Endothelial cell (in vitro differentiated cells): Measurements from ENCODE around the gene CCNO. TPM values are rescaled to one million over a fixed set of nuclear protein-coding genes. Genes with fewer than 3 reads are reported as not detected.

Experiments
- DNase-seq: peaks from one replicate; pipeline ENCODE4 v3.0.0; 2021; ENCODE audit warnings: low spot score
- H3K27ac Mint-ChIP-seq: one replicate; pipeline ENCODE4 v1.8.0; 2021; ENCODE audit warnings: mixed read lengths, inconsistent platforms; ENCODE audit not compliant: unreplicated experiment
- H3K27me3 Mint-ChIP-seq: one replicate; pipeline ENCODE4 v1.8.0; 2021; ENCODE audit warnings: mild to moderate bottlenecking, moderate library complexity, mixed read lengths, inconsistent platforms; ENCODE audit not compliant: unreplicated experiment
- H3K36me3 Mint-ChIP-seq: one replicate; pipeline ENCODE4 v1.8.0; 2021; ENCODE audit warnings: mild to moderate bottlenecking, low read depth, mixed read lengths, inconsistent platforms; ENCODE audit not compliant: unreplicated experiment
- H3K4me1 Mint-ChIP-seq: one replicate; pipeline ENCODE4 v1.8.0; 2021; ENCODE audit warnings: mild to moderate bottlenecking, mixed read lengths, inconsistent platforms; ENCODE audit not compliant: unreplicated experiment
- H3K4me3 Mint-ChIP-seq: one replicate; pipeline ENCODE4 v1.8.0; 2021; ENCODE audit warnings: mild to moderate bottlenecking, mixed read lengths, inconsistent platforms; ENCODE audit not compliant: unreplicated experiment
- H3K9me3 Mint-ChIP-seq: one replicate; pipeline ENCODE4 v1.8.0; 2021; ENCODE audit warnings: mixed read lengths, inconsistent platforms; ENCODE audit not compliant: unreplicated experiment
- CTCF ChIP-seq: fragments of 200-600 bp; sonication (generic); IDR thresholded peaks from one replicate; pipeline ENCODE4 v1.5.0; 2021; ENCODE audit warnings: antibody characterized with exemption; ENCODE audit not compliant: unreplicated experiment
- total RNA-seq: library from RNA; stranded (reverse); fragmentation: NEBNext Ultra II Directional; extraction: Animal tissue kit (Norgen Biotek cat#: 25700); gene quantifications from one replicate; pipeline ENCODE4 v1.2.1, GENCODE V29; 2021; ENCODE audit not compliant: unreplicated experiment

The CCNO gene
- total RNA-seq, 1 donor from 2014 or later: 0.15 TPM

GRCh38 chr5:55219770-55220169, 13.6 kb downstream of the CCNO start:
- H3K4me3 Mint-ChIP-seq: no peak overlapping the region
- no peaks in the 10 kb centered on the region for H3K36me3 Mint-ChIP-seq
- no peak for DNase-seq
- no peak for TF ChIP-seq CTCF
- H3K27ac Mint-ChIP-seq: no peak overlapping the region
- H3K27me3 Mint-ChIP-seq: peaks cover 12% of the 10 kb centered on the region
- H3K9me3 Mint-ChIP-seq: no peaks in the 10 kb centered on the region
- peaks cover 16% of the 10 kb centered on the region for H3K4me1 Mint-ChIP-seq

DNA sequence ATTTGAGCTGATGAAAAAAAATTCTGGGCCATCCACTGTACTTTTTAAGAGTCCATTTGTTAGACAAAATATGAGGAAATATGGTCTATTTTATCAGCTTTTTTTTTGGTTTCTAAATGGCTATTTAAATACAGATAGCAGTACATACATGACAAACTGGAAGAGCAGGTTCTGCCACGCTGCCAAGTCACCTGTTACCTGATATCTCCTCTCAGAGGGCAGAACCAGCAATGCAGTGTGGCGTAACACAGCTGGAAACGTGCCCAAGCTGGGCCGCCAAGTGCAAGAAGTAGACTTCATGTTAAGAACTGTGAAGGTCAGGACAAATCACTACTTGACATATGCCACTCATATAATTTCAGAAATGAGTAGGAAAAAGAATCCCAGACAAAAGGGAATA, 14.4 kb downstream of the CCNO start:
- TF ChIP-seq CTCF: no peak
- no peaks in the 10 kb centered on the region for H3K36me3 Mint-ChIP-seq
- H3K9me3 Mint-ChIP-seq: no peaks in the 10 kb centered on the region
- DNase-seq: no peak
- H3K27me3 Mint-ChIP-seq: peaks cover 12% of the 10 kb centered on the region
- H3K27ac Mint-ChIP-seq: no peak overlapping the region
- peaks cover 16% of the 10 kb centered on the region for H3K4me1 Mint-ChIP-seq
- no peak overlapping the region for H3K4me3 Mint-ChIP-seq

GRCh38 chr5:55211184-55211874, 22.1 kb downstream of the CCNO start:
- Mint-ChIP-seq H3K4me1 (no peaks in the 10 kb centered on the region), H3K27ac (no peak overlapping the region), H3K4me3 (no peak overlapping the region), H3K9me3 (no peaks in the 10 kb centered on the region), H3K36me3 (no peaks in the 10 kb centered on the region), H3K27me3 (no peaks in the 10 kb centered on the region)
- no peak for TF ChIP-seq CTCF
- DNase-seq: no peak

- peaks cover 1% of the 10 kb centered on the region for H3K27me3 Mint-ChIP-seq
- no peak overlapping the region for H3K4me3 Mint-ChIP-seq
- H3K9me3 Mint-ChIP-seq: no peaks in the 10 kb centered on the region
- H3K36me3 Mint-ChIP-seq: no peaks in the 10 kb centered on the region
- no peak overlapping the region for H3K27ac Mint-ChIP-seq
- TF ChIP-seq CTCF: no peak
- no peak for DNase-seq
- no peaks in the 10 kb centered on the region for H3K4me1 Mint-ChIP-seq
These were observed 28.4 kb downstream of the CCNO start for GRCh38 chr5:55205001-55205400.

DNA sequence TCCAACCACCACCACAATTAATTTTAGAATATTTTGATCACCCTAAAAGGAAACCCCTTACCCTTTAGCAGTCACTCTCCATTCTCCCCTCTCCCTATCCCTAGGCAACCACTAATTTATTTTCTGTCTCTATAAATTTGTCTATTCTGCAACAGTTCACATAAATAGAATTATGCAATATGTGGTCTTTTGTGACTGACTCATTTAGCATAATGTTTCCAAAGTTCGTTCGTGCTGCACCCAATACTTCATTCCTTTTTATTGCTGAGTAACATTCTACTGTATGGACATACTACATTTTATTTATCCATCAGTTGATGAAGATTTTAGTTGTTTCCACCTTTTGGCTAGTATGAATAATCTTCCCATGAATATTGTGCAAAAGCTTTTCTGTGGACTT, 42.2 kb downstream of the CCNO start:
- TF ChIP-seq CTCF: no peak
- no peaks in the 10 kb centered on the region for H3K27me3 Mint-ChIP-seq
- no peaks in the 10 kb centered on the region for H3K36me3 Mint-ChIP-seq
- no peak overlapping the region for H3K27ac Mint-ChIP-seq
- H3K4me1 Mint-ChIP-seq: no peaks in the 10 kb centered on the region
- DNase-seq: no peak
- no peaks in the 10 kb centered on the region for H3K9me3 Mint-ChIP-seq
- no peak overlapping the region for H3K4me3 Mint-ChIP-seq
